H1 (cell line): Measurements from ENCODE around the gene CPA3. TPM values are rescaled to one million over a fixed set of nuclear protein-coding genes. Genes with fewer than 3 reads are reported as not detected.

ENCODE experiments used
- CTCF ChIA-PET: fragments of 300-600 bp; sonication (Branson Sonifier 250); formaldehyde crosslinking; loops from one replicate; lab custom pipeline; 2021; ENCODE audit not compliant: partially characterized antibody; lab: Charles Lee
- POLR2A ChIA-PET: fragments of 300-600 bp; sonication (Branson Sonifier 250); formaldehyde crosslinking; loops from one replicate; lab custom pipeline; 2021; ENCODE audit warnings: inconsistent platforms; ENCODE audit not compliant: partially characterized antibody; lab: Charles Lee
- DNase-seq, 2 experiments: peaks; one replicate each; pipeline versions ENCODE4 v3.0.0 to v3.0.0-alpha.2; 2010 to 2022; ENCODE audit warnings: low spot score in 2 of 2, low read depth in 1 of 2, mixed read lengths in 1 of 2
- FAIRE-seq: peaks from 2 replicates; lab custom pipeline; 2011; peaks lifted over from hg19 to GRCh38; lab: Jason Lieb, UNC
- H2AFZ ChIP-seq: 2 replicates; pipeline ENCODE4 v1.8.1; 2012; ENCODE audit warnings: low read length, inconsistent platforms
- H2AK5ac ChIP-seq: 2 replicates; pipeline ENCODE4 v1.6.1; 2013; ENCODE audit warnings: low read depth, low read length
- H2BK120ac ChIP-seq: replicated peaks from 2 replicates; pipeline ENCODE3; 2013; ENCODE audit warnings: low read depth, low read length, inconsistent platforms
- H2BK12ac ChIP-seq: 2 replicates; pipeline ENCODE4 v1.6.1; 2013; ENCODE audit warnings: low read depth, low read length
- H2BK15ac ChIP-seq: 2 replicates; pipeline ENCODE4 v1.6.1; 2013; ENCODE audit warnings: low read length
- H2BK20ac ChIP-seq: 2 replicates; pipeline ENCODE4 v1.6.1; 2013; ENCODE audit warnings: low read length
- H2BK5ac ChIP-seq: 2 replicates; pipeline ENCODE4 v1.6.1; 2013; ENCODE audit warnings: low read depth, low read length
- H3K14ac ChIP-seq: 2 replicates; pipeline ENCODE4 v1.6.1; 2013; ENCODE audit warnings: inconsistent platforms; ENCODE audit not compliant: insufficient read length
- H3K18ac ChIP-seq: 2 replicates; pipeline ENCODE4 v1.6.1; 2013; ENCODE audit warnings: low read length; ENCODE audit errors: extremely low read depth
- H3K23ac ChIP-seq: 2 replicates; pipeline ENCODE4 v1.6.1; 2013; ENCODE audit warnings: inconsistent platforms; ENCODE audit not compliant: insufficient read length
- H3K23me2 ChIP-seq: 2 replicates; pipeline ENCODE4 v1.6.1; 2013; ENCODE audit warnings: low read depth, low read length
- H3K27ac ChIP-seq: 2 replicates; pipeline ENCODE4 v1.6.1; 2011; ENCODE audit warnings: low read depth, low read length, inconsistent platforms
- H3K27me3 ChIP-seq, 4 experiments: replicated peaks in 1 of 4; 1 replicate in 1 of 4; 2 replicates in 3 of 4; pipeline versions ENCODE4 v1.6.1 to v1.8.1; 2011 to 2013; ENCODE audit warnings: low read length in 3 of 4, mild to moderate bottlenecking in 3 of 4, inconsistent platforms in 2 of 4, mixed read lengths in 2 of 4, moderate library complexity in 1 of 4; ENCODE audit not compliant: control insufficient read depth in 3 of 4, insufficient read depth in 3 of 4; ENCODE audit errors: extremely low read depth in 1 of 4
- H3K36me3 ChIP-seq, 4 experiments: 2 replicates each; pipeline versions ENCODE4 v1.6.1 to v1.8.1; 2011 to 2013; ENCODE audit warnings: mild to moderate bottlenecking in 4 of 4, low read length in 3 of 4, moderate library complexity in 2 of 4, control low read depth in 1 of 4, inconsistent platforms in 1 of 4; ENCODE audit not compliant: insufficient read depth in 4 of 4, control insufficient read depth in 2 of 4
- H3K4ac ChIP-seq: replicated peaks from 2 replicates; pipeline ENCODE3; 2013; ENCODE audit warnings: low read length, low read depth, mixed read lengths, inconsistent platforms; ENCODE audit not compliant: insufficient read length
- H3K4me1 ChIP-seq, 4 experiments: replicated peaks in 1 of 4; 1 replicate in 1 of 4; 2 replicates in 3 of 4; pipeline versions ENCODE4 v1.6.1 to v1.8.1; 2011 to 2013; ENCODE audit warnings: low read length in 3 of 4, inconsistent platforms in 2 of 4, mixed read lengths in 1 of 4; ENCODE audit not compliant: insufficient read depth in 4 of 4, control insufficient read depth in 3 of 4
- H3K4me2 ChIP-seq, 2 experiments: 2 replicates each; pipeline versions ENCODE4 v1.6.1 to v1.8.1; 2011 to 2013; ENCODE audit warnings: low read depth in 2 of 2, low read length in 2 of 2, control low read depth in 1 of 2, inconsistent platforms in 1 of 2, mild to moderate bottlenecking in 1 of 2; ENCODE audit not compliant: insufficient read depth in 1 of 2
- H3K4me3 ChIP-seq, 4 experiments: fragments of 200-600, 300-600 bp in 1 of 4; sonication (generic), shearing (Covaris generic), sonication (Bioruptor Twin) in 1 of 4; 2 replicates each; pipeline versions ENCODE4 v1.5.1 to v1.8.1; 2011 to 2016; ENCODE audit warnings: low read length in 4 of 4, low read depth in 3 of 4, control low read depth in 2 of 4, inconsistent platforms in 2 of 4, mild to moderate bottlenecking in 2 of 4, mixed read lengths in 1 of 4, moderate library complexity in 1 of 4; ENCODE audit not compliant: insufficient read depth in 2 of 4; ENCODE audit errors: extremely low read depth in 1 of 4
- H3K56ac ChIP-seq: replicated peaks from 2 replicates; pipeline ENCODE3; 2013; ENCODE audit warnings: low read depth, mild to moderate bottlenecking, mixed read lengths, low read length, inconsistent platforms; ENCODE audit not compliant: insufficient read length
- H3K79me1 ChIP-seq: 2 replicates; pipeline ENCODE4 v1.6.1; 2013; ENCODE audit warnings: low read depth, low read length, control low read depth
- H3K79me2 ChIP-seq, 2 experiments: 2 replicates each; pipeline versions ENCODE4 v1.6.1 to v1.8.1; 2012 to 2013; ENCODE audit warnings: low read length in 2 of 2, mild to moderate bottlenecking in 2 of 2, inconsistent platforms in 1 of 2; ENCODE audit not compliant: insufficient read depth in 2 of 2, control insufficient read depth in 1 of 2
- H3K9ac ChIP-seq, 4 experiments: replicated peaks in 1 of 4; 1 replicate in 1 of 4; 2 replicates in 3 of 4; pipeline versions ENCODE4 v1.6.1 to v1.8.1; 2011 to 2013; ENCODE audit warnings: low read depth in 3 of 4, low read length in 3 of 4, control low read depth in 2 of 4, mild to moderate bottlenecking in 2 of 4, moderate library complexity in 2 of 4, inconsistent platforms in 1 of 4; ENCODE audit errors: extremely low read depth in 1 of 4
- H3K9me3 ChIP-seq, 2 experiments: 2 replicates each; pipeline versions ENCODE4 v1.6.1 to v1.8.1; 2012 to 2013; ENCODE audit warnings: mild to moderate bottlenecking in 2 of 2, moderate library complexity in 2 of 2, control low read depth in 1 of 2, inconsistent platforms in 1 of 2, low read depth in 1 of 2, low read length in 1 of 2, mixed read lengths in 1 of 2; ENCODE audit not compliant: insufficient read depth in 2 of 2
- H4K20me1 ChIP-seq, 2 experiments: replicated peaks in 1 of 2; 2 replicates each; pipeline versions ENCODE3 to v1.8.1; 2011 to 2013; ENCODE audit warnings: inconsistent platforms in 2 of 2, low read length in 2 of 2, mild to moderate bottlenecking in 1 of 2; ENCODE audit not compliant: insufficient read depth in 2 of 2, control insufficient read depth in 1 of 2
- H4K5ac ChIP-seq: 2 replicates; pipeline ENCODE4 v1.6.1; 2013; ENCODE audit warnings: low read length, low read depth, mixed read lengths, inconsistent platforms; ENCODE audit not compliant: insufficient read length
- H4K8ac ChIP-seq: 2 replicates; pipeline ENCODE4 v1.8.0; 2013; ENCODE audit warnings: mild to moderate bottlenecking, moderate library complexity, low read length, inconsistent platforms; ENCODE audit not compliant: insufficient read depth; ENCODE audit errors: extremely low read depth
- H4K91ac ChIP-seq: replicated peaks from 2 replicates; pipeline ENCODE3; 2013; ENCODE audit warnings: low read length, mixed read lengths, inconsistent platforms; ENCODE audit not compliant: insufficient read length
- BCL11A ChIP-seq, 2 experiments: IDR thresholded peaks; one replicate each; pipeline ENCODE4 v1.6.1; 2011; ENCODE audit warnings: low read depth in 2 of 2, low read length in 2 of 2, mild to moderate bottlenecking in 2 of 2
- CEBPB ChIP-seq: IDR thresholded peaks from 2 replicates; pipeline ENCODE4 v1.6.1; 2012; ENCODE audit warnings: low read depth, low read length
- FOSL1 ChIP-seq: IDR thresholded peaks from 2 replicates; pipeline ENCODE4 v1.6.1; 2011; ENCODE audit warnings: mild to moderate bottlenecking, low read depth, low read length, moderate library complexity; ENCODE audit not compliant: insufficient read depth
- GTF2F1 ChIP-seq: IDR thresholded peaks from 2 replicates; pipeline ENCODE4 v1.6.1; 2012; ENCODE audit warnings: low read depth, low read length, improper control_type of control experiment, borderline replicate concordance
- JUN ChIP-seq: IDR thresholded peaks from 2 replicates; pipeline ENCODE4 v1.6.1; 2011; ENCODE audit warnings: low read depth, mild to moderate bottlenecking, improper control_type of control experiment, low read length
- JUND ChIP-seq: IDR thresholded peaks from 2 replicates; pipeline ENCODE4 v1.6.1; 2011; ENCODE audit warnings: mild to moderate bottlenecking, improper control_type of control experiment, low read length
- NANOG ChIP-seq: IDR thresholded peaks from 2 replicates; pipeline ENCODE4 v1.6.1; 2011; ENCODE audit warnings: low read length, low read depth, mild to moderate bottlenecking, inconsistent platforms; ENCODE audit not compliant: insufficient read depth, poor library complexity, severe bottlenecking
- SP1 ChIP-seq: IDR thresholded peaks from 2 replicates; pipeline ENCODE4 v1.6.1; 2011; ENCODE audit warnings: low read depth, low read length
- SRF ChIP-seq: IDR thresholded peaks from 2 replicates; pipeline ENCODE4 v1.6.1; 2011; ENCODE audit warnings: mild to moderate bottlenecking, low read depth, low read length, moderate library complexity
- WGBS, 2 experiments: shearing (Covaris generic) in 1 of 2; methylation state at CpG; one replicate each; pipeline versions ENCODE4 v1.1.6 to v1.1.7; 2013 to 2015; ENCODE audit warnings: low lambda C conversion rate in 2 of 2, mixed read lengths in 2 of 2, inconsistent platforms in 1 of 2, low coverage in 1 of 2, missing lambda C conversion rate in 1 of 2; ENCODE audit not compliant: insufficient replicate concordance in 2 of 2, insufficient coverage in 1 of 2, insufficient read length in 1 of 2; ENCODE audit errors: extremely low coverage in 1 of 2, missing lambda C conversion rate in 1 of 2; 5-methylcytosine and 5-hydroxymethylcytosine counted together
- polyA plus RNA-seq, 7 experiments: library from polyadenylated mRNA; depleted of rRNA in 3 of 7; stranded (reverse) in 5 of 7; unstranded in 2 of 7; fragments of >200 nt in 5 of 7; fragments of 200-250 nt in 2 of 7; gene quantifications; 1 replicate in 5 of 7; 2 replicates in 1 of 7; 4 replicates in 1 of 7; pipeline versions ENCODE4 v1.2.1 to v1.2.3, GENCODE V29; 2011 to 2013; ENCODE audit warnings: missing spikeins in 2 of 7, mixed read lengths in 2 of 7
- total RNA-seq: library from RNA; stranded (reverse); fragmentation: NEBNext Ultra II Directional; extraction: Animal tissue kit (Norgen Biotek cat#: 25700); gene quantifications from 2 replicates; pipeline ENCODE4 v1.2.1, GENCODE V29; 2021
- TF ChIP-seq, protein P1 (sequence below): IDR thresholded peaks from 2 replicates; pipeline ENCODE4 v1.6.1; 2012; ENCODE audit warnings: inconsistent platforms
- TF ChIP-seq, protein P2 (sequence below), 3 experiments: IDR thresholded peaks; 1 replicate in 2 of 3; 2 replicates in 1 of 3; pipeline versions ENCODE4 v1.5.1 to v1.6.1; 2011; ENCODE audit warnings: low read length in 3 of 3, mild to moderate bottlenecking in 3 of 3, inconsistent platforms in 2 of 3, low read depth in 1 of 3, moderate library complexity in 1 of 3; ENCODE audit not compliant: insufficient read depth in 1 of 3; ENCODE audit errors: control extremely low read depth in 1 of 3

Gene CPA3
- total and polyA plus RNA-seq, 2 of the 8 experiments (the other 6 are each of a cell fraction or from before 2014, with no cell fraction given) = not detected

DNA sequence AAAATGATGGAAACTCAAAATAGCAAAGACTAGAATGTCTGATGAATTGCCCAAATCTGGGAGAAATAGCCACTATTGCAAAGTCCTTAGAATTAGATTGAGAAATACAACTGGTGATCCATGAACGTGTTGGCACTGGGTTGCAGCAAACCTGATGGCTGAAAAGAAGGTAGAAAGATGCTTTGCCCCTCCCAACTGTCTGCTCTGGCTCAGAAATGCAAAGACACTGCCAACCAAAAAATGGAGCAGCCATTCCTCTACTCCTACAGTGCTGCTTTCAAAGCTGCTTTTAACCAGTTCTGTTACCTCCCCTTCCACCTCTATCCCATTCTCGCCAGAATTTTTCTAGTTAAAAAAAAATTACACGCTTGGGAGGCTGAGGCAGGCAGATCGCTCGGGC lies 60.7 kb downstream of the CPA3 start:
- Histone ChIP-seq H4K5ac (no peak overlapping the region), H2AK5ac (no peak overlapping the region), H2AFZ (no peak overlapping the region), H3K56ac (no peak overlapping the region), H4K20me1 (no peaks in the 10 kb centered on the region), H3K79me1 (no peaks in the 10 kb centered on the region), H2BK120ac (no peak overlapping the region), H4K91ac (no peak overlapping the region), H3K9ac (no peak overlapping the region), H3K14ac (no peak overlapping the region), H3K4ac (no peak overlapping the region), H3K79me2 (no peaks in the 10 kb centered on the region), H2BK15ac (no peak overlapping the region), H3K23ac (no peak overlapping the region), H2BK5ac (no peak overlapping the region), H2BK12ac (no peak overlapping the region), H3K9me3 (peaks cover 0 to 3% of the 10 kb centered on the region in 2 experiments; a peak in 1 of 4 replicates), H4K8ac (no peak overlapping the region), H3K18ac (no peak overlapping the region), H3K27me3 (no peaks in the 10 kb centered on the region), H3K23me2 (no peaks in the 10 kb centered on the region), H3K4me2 (no peak overlapping the region), H3K27ac (no peak overlapping the region), H3K36me3 (no peaks in the 10 kb centered on the region), H2BK20ac (no peak overlapping the region), H3K4me3 (no peak overlapping the region), H3K4me1 (no peaks in the 10 kb centered on the region)
- DNase-seq = no peak
- ChIA-PET CTCF (interaction anchor here (0.5 to 1.4 kb wide), 2 partner anchors 199 to 272 kb away, joined by 3 to 4 read pairs; no protein-coding TSS in a partner anchor), POLR2A (no interaction called here)
- 84% methylated on average over 5 of the region's 5 CpGs; no CpG with 5 or more reads in 1 of the 2 experiments for WGBS, 2 experiments
- no peak for FAIRE-seq
- TF ChIP-seq JUND (no peak), SP1 (no peak), GTF2F1 (no peak), CEBPB (no peak), SRF (no peak), BCL11A (IDR thresholded peaks at IDR 0.05; ENCODE audit: low read depth in 2 of 2, low read length in 2 of 2) (no peak), NANOG (no peak), FOSL1 (no peak), JUN (no peak)
- TF ChIP-seq, protein P1, sequence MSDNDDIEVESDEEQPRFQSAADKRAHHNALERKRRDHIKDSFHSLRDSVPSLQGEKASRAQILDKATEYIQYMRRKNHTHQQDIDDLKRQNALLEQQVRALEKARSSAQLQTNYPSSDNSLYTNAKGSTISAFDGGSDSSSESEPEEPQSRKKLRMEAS = no peak
- TF ChIP-seq, protein P2, sequence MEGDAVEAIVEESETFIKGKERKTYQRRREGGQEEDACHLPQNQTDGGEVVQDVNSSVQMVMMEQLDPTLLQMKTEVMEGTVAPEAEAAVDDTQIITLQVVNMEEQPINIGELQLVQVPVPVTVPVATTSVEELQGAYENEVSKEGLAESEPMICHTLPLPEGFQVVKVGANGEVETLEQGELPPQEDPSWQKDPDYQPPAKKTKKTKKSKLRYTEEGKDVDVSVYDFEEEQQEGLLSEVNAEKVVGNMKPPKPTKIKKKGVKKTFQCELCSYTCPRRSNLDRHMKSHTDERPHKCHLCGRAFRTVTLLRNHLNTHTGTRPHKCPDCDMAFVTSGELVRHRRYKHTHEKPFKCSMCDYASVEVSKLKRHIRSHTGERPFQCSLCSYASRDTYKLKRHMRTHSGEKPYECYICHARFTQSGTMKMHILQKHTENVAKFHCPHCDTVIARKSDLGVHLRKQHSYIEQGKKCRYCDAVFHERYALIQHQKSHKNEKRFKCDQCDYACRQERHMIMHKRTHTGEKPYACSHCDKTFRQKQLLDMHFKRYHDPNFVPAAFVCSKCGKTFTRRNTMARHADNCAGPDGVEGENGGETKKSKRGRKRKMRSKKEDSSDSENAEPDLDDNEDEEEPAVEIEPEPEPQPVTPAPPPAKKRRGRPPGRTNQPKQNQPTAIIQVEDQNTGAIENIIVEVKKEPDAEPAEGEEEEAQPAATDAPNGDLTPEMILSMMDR (IDR thresholded peaks at IDR 0.05; ENCODE audit: control extremely low read depth in 1 of 3, insufficient read depth in 1 of 3, low read depth in 1 of 3, low read length in 3 of 3) = no peak
